ENCODE data around the gene BICRAL. TPM values are rescaled to one million over a fixed set of nuclear protein-coding genes. Genes with fewer than 3 reads are reported as not detected.

Gene BICRAL
- total and polyA plus RNA-seq, 9 of the 15 experiments (the other 6 are each of a cell fraction or from before 2014, with no cell fraction given): 1.2 to 11.9 (median 5.6) TPM

- TF ChIP-seq CREB3 (tag; conservative IDR thresholded peaks at IDR 0.05; ENCODE audit: low read depth): peak; percentile 66
- peak; percentile 26 for TF ChIP-seq ZFP36 (IDR thresholded peaks at IDR 0.05; ENCODE audit: low read depth, low read length, partially characterized antibody)
- no peak for TF ChIP-seq RERE (CRISPR knock-in tag; IDR thresholded peaks at IDR 0.05; ENCODE audit: borderline replicate concordance)
- TF ChIP-seq KLF6 (CRISPR knock-in tag; IDR thresholded peaks at IDR 0.05; ENCODE audit: borderline replicate concordance): peak; percentile 35; the same call in 1 of the 2 replicates
- no peak; the same call in 1 of the 2 replicates for TF ChIP-seq TCF7 (IDR thresholded peaks at IDR 0.05; ENCODE audit: borderline replicate concordance)
- TF ChIP-seq ZBTB33 (CRISPR knock-in tag; IDR thresholded peaks at IDR 0.05): 0 out of 2 replicates have a peak, but pooled peaks have one; percentile 13
- no peak for TF ChIP-seq REST (IDR thresholded peaks at IDR 0.05; ENCODE audit: borderline replicate concordance)
- no peak for TF ChIP-seq REST (CRISPR knock-in tag; IDR thresholded peaks at IDR 0.05; ENCODE audit: low read depth)
Measured at GRCh38 chr6:42879372-42880239, 97.8 kb downstream of the BICRAL start, which contains the start of gene RPL7L1 (continued).

All from K562 (cell line).